Neuronal stem cell (in vitro differentiated cells): ENCODE results near the gene RASSF5.

Experiments
- DNase-seq: peaks from one replicate; pipeline ENCODE4 v3.0.0-alpha.2; 2013; ENCODE audit warnings: low spot score
- H2AFZ ChIP-seq: one replicate; pipeline ENCODE4 v1.6.1; 2013; ENCODE audit warnings: mild to moderate bottlenecking, low read length, inconsistent platforms
- H2AK5ac ChIP-seq: 2 replicates; pipeline ENCODE4 v1.6.1; 2013; ENCODE audit warnings: low read depth, mild to moderate bottlenecking, inconsistent platforms, low read length, moderate library complexity, mixed read lengths
- H2BK120ac ChIP-seq: 2 replicates; pipeline ENCODE4 v1.6.1; 2013; ENCODE audit warnings: low read depth, mild to moderate bottlenecking, inconsistent platforms, low read length, moderate library complexity, mixed read lengths
- H2BK12ac ChIP-seq: one replicate; pipeline ENCODE4 v1.6.1; 2013; ENCODE audit warnings: low read length, inconsistent platforms
- H2BK15ac ChIP-seq: 2 replicates; pipeline ENCODE4 v1.6.1; 2013; ENCODE audit warnings: mild to moderate bottlenecking, low read length, inconsistent platforms, mixed read lengths
- H2BK5ac ChIP-seq: one replicate; pipeline ENCODE4 v1.6.1; 2013; ENCODE audit warnings: inconsistent platforms, mild to moderate bottlenecking, low read length, moderate library complexity
- H3K14ac ChIP-seq: one replicate; pipeline ENCODE4 v1.6.1; 2013; ENCODE audit warnings: low read length, inconsistent platforms
- H3K18ac ChIP-seq: 2 replicates; pipeline ENCODE4 v1.6.1; 2013; ENCODE audit warnings: low read length, inconsistent platforms
- H3K23ac ChIP-seq: 2 replicates; pipeline ENCODE4 v1.6.1; 2013; ENCODE audit warnings: low read depth, mild to moderate bottlenecking, mixed read lengths, low read length, inconsistent platforms; ENCODE audit not compliant: poor library complexity
- H3K27ac ChIP-seq: replicated peaks from 3 replicates; pipeline ENCODE4 v1.5.1; 2013; ENCODE audit warnings: low read length, inconsistent platforms
- H3K27me3 ChIP-seq, 3 experiments: 2 replicates each; pipeline ENCODE4 v1.6.1; 2013; ENCODE audit warnings: low read length in 3 of 3, mild to moderate bottlenecking in 2 of 3, inconsistent platforms in 1 of 3, low read depth in 1 of 3, mixed read lengths in 1 of 3, moderate library complexity in 1 of 3; ENCODE audit not compliant: control insufficient read depth in 3 of 3, insufficient read depth in 3 of 3
- H3K36me3 ChIP-seq, 2 donors: replicated peaks in 1 of 2; 2 replicates each; pipeline ENCODE4 v1.6.1; 2013; ENCODE audit warnings: low read length in 2 of 2; ENCODE audit not compliant: control insufficient read depth in 2 of 2, insufficient read depth in 2 of 2
- H3K4ac ChIP-seq: 2 replicates; pipeline ENCODE4 v1.6.1; 2013; ENCODE audit warnings: inconsistent platforms, mild to moderate bottlenecking, low read length, moderate library complexity
- H3K4me1 ChIP-seq, 2 donors: 1 replicate in 1 of 2; 2 replicates in 1 of 2; pipeline ENCODE4 v1.6.1; 2013; ENCODE audit warnings: low read length in 2 of 2, low read depth in 1 of 2; ENCODE audit not compliant: control insufficient read depth in 2 of 2, insufficient read depth in 1 of 2
- H3K4me2 ChIP-seq: one replicate; pipeline ENCODE4 v1.6.1; 2013; ENCODE audit warnings: mild to moderate bottlenecking, low read length, inconsistent platforms; ENCODE audit not compliant: insufficient read depth, poor library complexity, severe bottlenecking
- H3K4me3 ChIP-seq, 2 donors: 2 replicates each; pipeline ENCODE4 v1.5.1; 2013; ENCODE audit warnings: low read length in 2 of 2, mild to moderate bottlenecking in 2 of 2, inconsistent platforms in 1 of 2, moderate library complexity in 1 of 2
- H3K79me1 ChIP-seq: one replicate; pipeline ENCODE4 v1.6.1; 2013; ENCODE audit warnings: low read depth, mild to moderate bottlenecking, inconsistent platforms, low read length, moderate library complexity
- H3K9ac ChIP-seq: one replicate; pipeline ENCODE4 v1.6.1; 2013; ENCODE audit warnings: mild to moderate bottlenecking, low read depth, low read length, inconsistent platforms; ENCODE audit not compliant: poor library complexity
- H3K9me3 ChIP-seq, 2 donors: replicated peaks in 1 of 2; 2 replicates each; pipeline versions ENCODE3 to v1.6.1; 2013; ENCODE audit warnings: low read length in 2 of 2, mild to moderate bottlenecking in 2 of 2, inconsistent platforms in 1 of 2, low read depth in 1 of 2, mixed read lengths in 1 of 2, moderate library complexity in 1 of 2; ENCODE audit not compliant: control insufficient read depth in 2 of 2, insufficient read depth in 1 of 2
- H4K8ac ChIP-seq: one replicate; pipeline ENCODE4 v1.6.1; 2013; ENCODE audit warnings: low read depth, mild to moderate bottlenecking, inconsistent platforms, low read length, moderate library complexity
- H4K91ac ChIP-seq: one replicate; pipeline ENCODE4 v1.6.1; 2013; ENCODE audit warnings: low read length, low read depth, mild to moderate bottlenecking, inconsistent platforms; ENCODE audit not compliant: poor library complexity
- WGBS, 2 donors: extraction: QIAGEN DNeasy Blood & Tissue Kit; methylation state at CpG; one replicate each; pipeline ENCODE4 v1.1.7; 2013; ENCODE audit warnings: missing lambda C conversion rate in 2 of 2, mixed read lengths in 1 of 2; ENCODE audit not compliant: insufficient read length in 2 of 2, insufficient replicate concordance in 1 of 2; ENCODE audit errors: extremely low coverage in 2 of 2; 5-methylcytosine and 5-hydroxymethylcytosine counted together

RASSF5 gene

GRCh38 chr1:206554211-206554610 is 46.9 kb downstream of the RASSF5 start:
- Histone ChIP-seq H3K23ac (no peak overlapping the region), H3K79me1 (no peaks in the 10 kb centered on the region), H3K4me2 (no peak overlapping the region), H3K4me3 (no peak overlapping the region), H2AFZ (no peak overlapping the region), H3K9me3 (no peaks in the 10 kb centered on the region), H2BK15ac (no peak overlapping the region), H4K91ac (no peak overlapping the region), H3K36me3 (no peaks in the 10 kb centered on the region), H2BK5ac (no peak overlapping the region), H3K27ac (no peak overlapping the region), H3K9ac (no peak overlapping the region), H2BK12ac (no peak overlapping the region), H2BK120ac (no peak overlapping the region), H4K8ac (no peak overlapping the region), H3K14ac (no peak overlapping the region), H3K18ac (no peak overlapping the region), H2AK5ac (no peak overlapping the region), H3K4me1 (peaks cover 7 to 8% of the 10 kb centered on the region in 2 donors), H3K4ac (no peak overlapping the region), H3K27me3 (peaks cover 0 to 87% (median 10%) of the 10 kb centered on the region in 3 experiments)
- no peak for DNase-seq
- WGBS, 2 donors, result no CpG with 5 or more reads among the region's 3 CpGs

- no CpG with 5 or more reads among the region's 1 CpG for WGBS, 2 donors
- Histone ChIP-seq H2BK12ac (no peak overlapping the region), H3K27ac (no peak overlapping the region), H3K9ac (no peak overlapping the region), H2BK5ac (no peak overlapping the region), H4K8ac (no peak overlapping the region), H3K9me3 (no peaks in the 10 kb centered on the region), H2BK15ac (no peak overlapping the region), H3K79me1 (no peaks in the 10 kb centered on the region), H3K18ac (no peak overlapping the region), H3K4me1 (peaks cover 10 to 12% of the 10 kb centered on the region in 2 donors), H3K14ac (no peak overlapping the region), H3K4me3 (no peak overlapping the region), H3K36me3 (no peaks in the 10 kb centered on the region), H4K91ac (no peak overlapping the region), H3K23ac (no peak overlapping the region), H2AFZ (no peak overlapping the region), H3K4ac (no peak overlapping the region), H2AK5ac (no peak overlapping the region), H3K4me2 (no peak overlapping the region), H3K27me3 (peaks cover 0 to 88% (median 12%) of the 10 kb centered on the region in 3 experiments), H2BK120ac (no peak overlapping the region)
- DNase-seq, result no peak
Observed at GRCh38 chr1:206554701-206555472, 47.6 kb downstream of the RASSF5 start.

- Histone ChIP-seq H3K9me3 (no peaks in the 10 kb centered on the region), H3K27ac (no peak overlapping the region), H3K36me3 (no peaks in the 10 kb centered on the region), H3K23ac (no peak overlapping the region), H2BK120ac (no peak overlapping the region), H2BK15ac (no peak overlapping the region), H2BK12ac (no peak overlapping the region), H3K4me1 (peaks cover 14 to 18% of the 10 kb centered on the region in 2 donors), H3K27me3 (peaks cover 0 to 83% (median 12%) of the 10 kb centered on the region in 3 experiments), H4K91ac (no peak overlapping the region), H2AFZ (peak overlapping the region; percentile 41), H3K79me1 (no peaks in the 10 kb centered on the region), H3K18ac (no peak overlapping the region), H3K14ac (no peak overlapping the region), H3K4me2 (no peak overlapping the region), H2BK5ac (no peak overlapping the region), H3K9ac (no peak overlapping the region), H4K8ac (no peak overlapping the region), H3K4ac (no peak overlapping the region), H3K4me3 (no peak overlapping the region), H2AK5ac (no peak overlapping the region)
- WGBS, 2 donors, result no CpG with 5 or more reads among the region's 10 CpGs
- DNase-seq, result no peak
Observed at GRCh38 chr1:206555473-206555935, 48.2 kb downstream of the RASSF5 start.

GRCh38 chr1:206556047-206556749 is 48.9 kb downstream of the RASSF5 start:
- H3K27me3 ChIP-seq, result peaks cover 0 to 78% (median 12%) of the 10 kb centered on the region in 3 experiments
- no peak overlapping the region for H2BK12ac ChIP-seq
- no peak overlapping the region for H2AFZ ChIP-seq
- H4K91ac ChIP-seq, result no peak overlapping the region
- H3K36me3 ChIP-seq, result no peaks in the 10 kb centered on the region
- no peak overlapping the region for H3K4me3 ChIP-seq
- no peak overlapping the region for H3K4ac ChIP-seq
- H2BK15ac ChIP-seq, result no peak overlapping the region
- H3K18ac ChIP-seq, result no peak overlapping the region
- no peak for DNase-seq
- H3K27ac ChIP-seq, result no peak overlapping the region
- no peak overlapping the region for H2AK5ac ChIP-seq
- no peak overlapping the region for H3K14ac ChIP-seq
- no CpG with 5 or more reads among the region's 7 CpGs for WGBS, 2 donors
- H3K4me2 ChIP-seq, result no peak overlapping the region
- no peak overlapping the region for H2BK5ac ChIP-seq
- no peak overlapping the region for H4K8ac ChIP-seq
- H3K9me3 ChIP-seq, result no peaks in the 10 kb centered on the region
- H3K79me1 ChIP-seq, result no peaks in the 10 kb centered on the region
- H3K23ac ChIP-seq, result no peak overlapping the region
- peaks cover 14 to 18% of the 10 kb centered on the region in 2 donors for H3K4me1 ChIP-seq
- H2BK120ac ChIP-seq, result no peak overlapping the region
- no peak overlapping the region for H3K9ac ChIP-seq
